K562 (cell line): ENCODE results near the gene FPGS. TPM values are rescaled to one million over a fixed set of nuclear protein-coding genes. Genes with fewer than 3 reads are reported as not detected.

Experiments
- ARID1B ChIP-seq: fragments of 450-650 bp; IDR thresholded peaks from 2 replicates; pipeline ENCODE4 v1.6.1; 2016; ENCODE audit warnings: antibody characterized with exemption, mild to moderate bottlenecking, inconsistent platforms
- GABPB1 ChIP-seq: sonication (generic); formaldehyde crosslinking; IDR thresholded peaks from 2 replicates; pipeline ENCODE4 v1.8.0; 2022; ENCODE audit warnings: mild to moderate bottlenecking, missing genetic modification reagents
- HDAC3 ChIP-seq: fragments of 450-650 bp; IDR thresholded peaks from 2 replicates; pipeline ENCODE4 v1.6.1; 2018; ENCODE audit warnings: borderline replicate concordance, mild to moderate bottlenecking, moderate library complexity; ENCODE audit not compliant: partially characterized antibody
- MBD2 ChIP-seq: sonication (generic); IDR thresholded peaks from 2 replicates; pipeline ENCODE4 v1.6.1; 2016; ENCODE audit warnings: low read depth, borderline replicate concordance
- MTA3 ChIP-seq: fragments of 450-650 bp; formaldehyde crosslinking; IDR thresholded peaks from 2 replicates; pipeline ENCODE4 v1.6.1; 2017; ENCODE audit warnings: mild to moderate bottlenecking, borderline replicate concordance
- NFIC ChIP-seq: fragments of 450-650 bp; IDR thresholded peaks from 2 replicates; pipeline ENCODE4 v1.6.1; 2017; ENCODE audit warnings: mild to moderate bottlenecking, inconsistent platforms
- POLR2A ChIP-seq: fragments of 450-650 bp; conservative IDR thresholded peaks from 2 replicates; pipeline ENCODE4 v1.6.1; 2016
- XRCC5 ChIP-seq: fragments of 200-400 bp; formaldehyde crosslinking; IDR thresholded peaks from 2 replicates; pipeline ENCODE4 v1.6.1; 2017; ENCODE audit warnings: low read depth, mild to moderate bottlenecking, low read length
- ZBTB1 ChIP-seq: sonication (generic); formaldehyde crosslinking; IDR thresholded peaks from 2 replicates; pipeline ENCODE4 v1.8.1; 2023; ENCODE audit warnings: missing genetic modification reagents, low read depth, mild to moderate bottlenecking, borderline replicate concordance
- ZFX ChIP-seq: sonication (generic); formaldehyde crosslinking; IDR thresholded peaks from 2 replicates; pipeline ENCODE4 v1.8.0; 2022; ENCODE audit warnings: mild to moderate bottlenecking, missing genetic modification reagents, moderate library complexity
- ZNF24 ChIP-seq: fragments of 450-650 bp; IDR thresholded peaks from 2 replicates; pipeline ENCODE4 v1.6.1; 2016
- ZNF830 ChIP-seq: fragments of 250-450 bp; sonication (Bioruptor Pico); IDR thresholded peaks from 2 replicates; pipeline ENCODE4 v1.5.0; 2021; ENCODE audit warnings: mild to moderate bottlenecking
- polyA plus RNA-seq, 8 experiments: library from polyadenylated mRNA; depleted of rRNA in 4 of 8; stranded (reverse) in 5 of 8; unstranded in 3 of 8; fragments of >200 nt; fragmentation: Nextera tagmentation in 2 of 8; fragmentation: Illumina TruSeq in 1 of 8; extraction: Ambion mirVana in 2 of 8; extraction: Trizol in 1 of 8; gene quantifications; 2 replicates each; pipeline versions ENCODE4 v1.2.1 to v1.2.3, GENCODE V29; 2011 to 2014; ENCODE audit warnings: inconsistent platforms in 1 of 8, missing spikeins in 1 of 8
- total RNA-seq, 7 experiments: library from RNA; depleted of rRNA in 6 of 7; stranded (reverse); fragments of >200 nt in 6 of 7; fragmentation: Illumina TruSeq in 2 of 7; extraction: Trizol in 2 of 7; gene quantifications; 2 replicates each; pipeline versions ENCODE4 v1.2.1 to v1.2.3, GENCODE V29; 2011 to 2021; ENCODE audit warnings: low replicate concordance in 1 of 7
- TF ChIP-seq, protein P1 (sequence below): sonication (generic); formaldehyde crosslinking; IDR thresholded peaks from 2 replicates; pipeline ENCODE4 v1.8.0; 2023; ENCODE audit warnings: mild to moderate bottlenecking, missing genetic modification reagents
- TF ChIP-seq, protein P2 (sequence below), 2 experiments: fragments of 200-800 bp in 1 of 2; sonication (Bioruptor generic) in 1 of 2; sonication (generic) in 1 of 2; formaldehyde crosslinking in 1 of 2; IDR thresholded peaks in 1 of 2; conservative IDR thresholded peaks in 1 of 2; 2 replicates each; pipeline versions ENCODE4 v1.5.0 to v1.6.1; 2016 to 2020; ENCODE audit warnings: missing compliant biosample characterization in 1 of 2, missing genetic modification characterization in 1 of 2, missing genetic modification reagents in 1 of 2
- TF ChIP-seq, protein P3 (sequence below): fragments of 250-450 bp; sonication (Bioruptor Pico); IDR thresholded peaks from 2 replicates; pipeline ENCODE4 v1.4.0; 2020; ENCODE audit warnings: mild to moderate bottlenecking
- TF ChIP-seq, protein P4 (sequence below): sonication (generic); formaldehyde crosslinking; IDR thresholded peaks from 2 replicates; pipeline ENCODE4 v1.8.1; 2023; ENCODE audit warnings: mild to moderate bottlenecking, missing genetic modification reagents

The FPGS gene
- total and polyA plus RNA-seq, 9 of the 15 experiments (the other 6 are each of a cell fraction or from before 2014, with no cell fraction given): 0.84 to 86.4 (median 59.2) TPM

DNA sequence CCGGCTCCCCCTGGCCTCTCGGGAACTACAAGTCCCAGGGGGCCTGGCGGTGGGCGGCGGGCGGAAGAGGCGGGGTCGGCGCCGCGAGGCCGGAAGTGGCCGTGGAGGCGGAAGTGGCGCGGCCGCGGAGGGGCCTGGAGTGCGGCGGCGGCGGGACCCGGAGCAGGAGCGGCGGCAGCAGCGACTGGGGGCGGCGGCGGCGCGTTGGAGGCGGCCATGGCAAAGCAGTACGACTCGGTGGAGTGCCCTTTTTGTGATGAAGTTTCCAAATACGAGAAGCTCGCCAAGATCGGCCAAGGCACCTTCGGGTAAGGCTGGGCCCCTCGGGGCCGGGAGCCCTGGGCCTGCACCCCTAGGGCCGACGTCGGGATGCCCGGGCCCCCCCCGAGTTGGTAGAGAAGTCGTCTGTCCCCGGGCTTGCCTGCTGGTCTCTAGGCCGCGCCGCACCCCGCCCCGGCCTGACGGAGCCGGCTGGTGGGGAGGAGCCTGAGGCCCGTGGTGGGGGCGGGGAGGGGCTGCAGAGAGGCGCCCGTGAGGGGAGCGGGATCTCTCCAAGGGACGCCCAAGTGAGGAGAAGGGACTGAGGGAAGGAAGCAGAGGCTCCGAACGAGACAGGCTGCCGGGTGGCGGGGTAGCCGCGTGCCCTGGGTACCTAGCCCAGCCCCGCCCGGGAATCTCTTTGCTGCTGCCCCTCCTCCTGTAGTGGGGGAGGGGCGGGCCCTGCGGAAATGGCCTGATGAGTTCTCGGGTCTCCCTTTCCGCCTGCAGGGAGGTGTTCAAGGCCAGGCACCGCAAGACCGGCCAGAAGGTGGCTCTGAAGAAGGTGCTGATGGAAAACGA, 16.5 kb upstream of the FPGS start, which contains the start of gene CDK9 (continued):
- TF ChIP-seq, protein P1, sequence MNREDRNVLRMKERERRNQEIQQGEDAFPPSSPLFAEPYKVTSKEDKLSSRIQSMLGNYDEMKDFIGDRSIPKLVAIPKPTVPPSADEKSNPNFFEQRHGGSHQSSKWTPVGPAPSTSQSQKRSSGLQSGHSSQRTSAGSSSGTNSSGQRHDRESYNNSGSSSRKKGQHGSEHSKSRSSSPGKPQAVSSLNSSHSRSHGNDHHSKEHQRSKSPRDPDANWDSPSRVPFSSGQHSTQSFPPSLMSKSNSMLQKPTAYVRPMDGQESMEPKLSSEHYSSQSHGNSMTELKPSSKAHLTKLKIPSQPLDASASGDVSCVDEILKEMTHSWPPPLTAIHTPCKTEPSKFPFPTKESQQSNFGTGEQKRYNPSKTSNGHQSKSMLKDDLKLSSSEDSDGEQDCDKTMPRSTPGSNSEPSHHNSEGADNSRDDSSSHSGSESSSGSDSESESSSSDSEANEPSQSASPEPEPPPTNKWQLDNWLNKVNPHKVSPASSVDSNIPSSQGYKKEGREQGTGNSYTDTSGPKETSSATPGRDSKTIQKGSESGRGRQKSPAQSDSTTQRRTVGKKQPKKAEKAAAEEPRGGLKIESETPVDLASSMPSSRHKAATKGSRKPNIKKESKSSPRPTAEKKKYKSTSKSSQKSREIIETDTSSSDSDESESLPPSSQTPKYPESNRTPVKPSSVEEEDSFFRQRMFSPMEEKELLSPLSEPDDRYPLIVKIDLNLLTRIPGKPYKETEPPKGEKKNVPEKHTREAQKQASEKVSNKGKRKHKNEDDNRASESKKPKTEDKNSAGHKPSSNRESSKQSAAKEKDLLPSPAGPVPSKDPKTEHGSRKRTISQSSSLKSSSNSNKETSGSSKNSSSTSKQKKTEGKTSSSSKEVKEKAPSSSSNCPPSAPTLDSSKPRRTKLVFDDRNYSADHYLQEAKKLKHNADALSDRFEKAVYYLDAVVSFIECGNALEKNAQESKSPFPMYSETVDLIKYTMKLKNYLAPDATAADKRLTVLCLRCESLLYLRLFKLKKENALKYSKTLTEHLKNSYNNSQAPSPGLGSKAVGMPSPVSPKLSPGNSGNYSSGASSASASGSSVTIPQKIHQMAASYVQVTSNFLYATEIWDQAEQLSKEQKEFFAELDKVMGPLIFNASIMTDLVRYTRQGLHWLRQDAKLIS (CRISPR knock-in tag): peak; percentile 15; the same call in 1 of the 2 replicates
- TF ChIP-seq MBD2 (peak; percentile 56; the same call in 1 of the 2 replicates), NFIC (no peak), ZBTB1 (CRISPR knock-in tag) (peak; percentile 60; the same call in 1 of the 2 replicates), ARID1B (peak; percentile 47; the same call in 1 of the 2 replicates), ZNF24 (no peak), GABPB1 (CRISPR knock-in tag) (peak; percentile 86), ZNF830 (CRISPR knock-in tag) (no peak), XRCC5 (peak; percentile 80), MTA3 (peak; percentile 46; the same call in 1 of the 2 replicates), HDAC3 (no peak), POLR2A (peak; percentile 80), ZFX (CRISPR knock-in tag) (peak; percentile 90)
- TF ChIP-seq, protein P2, sequence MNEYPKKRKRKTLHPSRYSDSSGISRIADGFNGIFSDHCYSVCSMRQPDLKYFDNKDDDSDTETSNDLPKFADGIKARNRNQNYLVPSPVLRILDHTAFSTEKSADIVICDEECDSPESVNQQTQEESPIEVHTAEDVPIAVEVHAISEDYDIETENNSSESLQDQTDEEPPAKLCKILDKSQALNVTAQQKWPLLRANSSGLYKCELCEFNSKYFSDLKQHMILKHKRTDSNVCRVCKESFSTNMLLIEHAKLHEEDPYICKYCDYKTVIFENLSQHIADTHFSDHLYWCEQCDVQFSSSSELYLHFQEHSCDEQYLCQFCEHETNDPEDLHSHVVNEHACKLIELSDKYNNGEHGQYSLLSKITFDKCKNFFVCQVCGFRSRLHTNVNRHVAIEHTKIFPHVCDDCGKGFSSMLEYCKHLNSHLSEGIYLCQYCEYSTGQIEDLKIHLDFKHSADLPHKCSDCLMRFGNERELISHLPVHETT (CRISPR knock-in tag; conservative IDR thresholded peaks at IDR 0.05 in 1 of 2, IDR thresholded peaks at IDR 0.05 in 1 of 2): peak in 1 of 2 experiments; percentile 83; a peak in 1 of 4 replicates
- TF ChIP-seq, protein P3, sequence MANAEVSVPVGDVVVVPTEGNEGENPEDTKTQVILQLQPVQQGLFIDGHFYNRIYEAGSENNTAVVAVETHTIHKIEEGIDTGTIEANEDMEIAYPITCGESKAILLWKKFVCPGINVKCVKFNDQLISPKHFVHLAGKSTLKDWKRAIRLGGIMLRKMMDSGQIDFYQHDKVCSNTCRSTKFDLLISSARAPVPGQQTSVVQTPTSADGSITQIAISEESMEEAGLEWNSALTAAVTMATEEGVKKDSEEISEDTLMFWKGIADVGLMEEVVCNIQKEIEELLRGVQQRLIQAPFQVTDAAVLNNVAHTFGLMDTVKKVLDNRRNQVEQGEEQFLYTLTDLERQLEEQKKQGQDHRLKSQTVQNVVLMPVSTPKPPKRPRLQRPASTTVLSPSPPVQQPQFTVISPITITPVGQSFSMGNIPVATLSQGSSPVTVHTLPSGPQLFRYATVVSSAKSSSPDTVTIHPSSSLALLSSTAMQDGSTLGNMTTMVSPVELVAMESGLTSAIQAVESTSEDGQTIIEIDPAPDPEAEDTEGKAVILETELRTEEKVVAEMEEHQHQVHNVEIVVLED: no peak
- TF ChIP-seq, protein P4, sequence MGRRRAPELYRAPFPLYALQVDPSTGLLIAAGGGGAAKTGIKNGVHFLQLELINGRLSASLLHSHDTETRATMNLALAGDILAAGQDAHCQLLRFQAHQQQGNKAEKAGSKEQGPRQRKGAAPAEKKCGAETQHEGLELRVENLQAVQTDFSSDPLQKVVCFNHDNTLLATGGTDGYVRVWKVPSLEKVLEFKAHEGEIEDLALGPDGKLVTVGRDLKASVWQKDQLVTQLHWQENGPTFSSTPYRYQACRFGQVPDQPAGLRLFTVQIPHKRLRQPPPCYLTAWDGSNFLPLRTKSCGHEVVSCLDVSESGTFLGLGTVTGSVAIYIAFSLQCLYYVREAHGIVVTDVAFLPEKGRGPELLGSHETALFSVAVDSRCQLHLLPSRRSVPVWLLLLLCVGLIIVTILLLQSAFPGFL: 0 out of 2 replicates have a peak, but pooled peaks have one; percentile 18
